MM.1S (cell line): Measurements from ENCODE around the gene DDX24.

Experiments
- DNase-seq: peaks from one replicate; pipeline ENCODE4 v3.0.0-alpha.2; 2015
- H2AFZ ChIP-seq: fragments of 300-600 bp; sonication (generic); 2 replicates; pipeline ENCODE4 v1.6.0; 2016; ENCODE audit warnings: antibody characterized with exemption, low read length
- H3F3A ChIP-seq: fragments of 300-600 bp; sonication (generic); 2 replicates; pipeline ENCODE4 v1.6.1; 2016; ENCODE audit warnings: mild to moderate bottlenecking, antibody characterized with exemption, low read length, moderate library complexity, mixed read lengths; ENCODE audit not compliant: insufficient read depth
- H3K27ac ChIP-seq: fragments of 300-600 bp; sonication (generic); 2 replicates; pipeline ENCODE4 v1.5.1; 2016; ENCODE audit warnings: mild to moderate bottlenecking, low read length
- H3K27me3 ChIP-seq: fragments of 300-600 bp; sonication (generic); replicated peaks from 2 replicates; pipeline ENCODE4 v1.6.0; 2016; ENCODE audit warnings: low read length; ENCODE audit not compliant: insufficient read depth
- H3K36me3 ChIP-seq: fragments of 300-600 bp; sonication (generic); replicated peaks from 2 replicates; pipeline ENCODE4 v1.6.1; 2016; ENCODE audit warnings: mild to moderate bottlenecking, low read length, mixed read lengths; ENCODE audit not compliant: insufficient read depth
- H3K4me1 ChIP-seq: fragments of 300-600 bp; sonication (generic); 2 replicates; pipeline ENCODE4 v1.6.1; 2016; ENCODE audit warnings: low read length, mixed read lengths
- H3K4me2 ChIP-seq: fragments of 300-600 bp; sonication (generic); 2 replicates; pipeline ENCODE4 v1.6.0; 2016; ENCODE audit warnings: low read depth, low read length
- H3K4me3 ChIP-seq: fragments of 300-600 bp; sonication (generic); 2 replicates; pipeline ENCODE4 v1.5.1; 2016; ENCODE audit warnings: low read length, mixed read lengths
- H3K79me2 ChIP-seq: fragments of 300-600 bp; sonication (generic); 2 replicates; pipeline ENCODE4 v1.6.1; 2016; ENCODE audit warnings: mixed run types, low read length, mixed read lengths
- H3K9ac ChIP-seq: fragments of 300-600 bp; sonication (generic); 2 replicates; pipeline ENCODE4 v1.6.1; 2016; ENCODE audit warnings: low read length, mixed read lengths
- H3K9me2 ChIP-seq: fragments of 300-600 bp; sonication (generic); replicated peaks from 2 replicates; pipeline ENCODE4 v1.6.1; 2016; ENCODE audit warnings: mild to moderate bottlenecking, low read length, mixed read lengths; ENCODE audit not compliant: insufficient read depth
- H3K9me3 ChIP-seq: fragments of 300-600 bp; sonication (generic); replicated peaks from 2 replicates; pipeline ENCODE4 v1.6.1; 2016; ENCODE audit warnings: mild to moderate bottlenecking, low read length, mixed read lengths; ENCODE audit not compliant: insufficient read depth
- H4K20me1 ChIP-seq: fragments of 300-600 bp; sonication (generic); 2 replicates; pipeline ENCODE4 v1.6.1; 2016; ENCODE audit warnings: mild to moderate bottlenecking, low read length, moderate library complexity, mixed read lengths; ENCODE audit not compliant: insufficient read depth
- EZH2 ChIP-seq: fragments of 300-600 bp; sonication (generic); optimal IDR thresholded peaks from 2 replicates; pipeline ENCODE3; 2017; ENCODE audit warnings: low read depth, mild to moderate bottlenecking, antibody characterized with exemption, low read length, mixed read lengths
- EZH2phosphoT487 ChIP-seq: fragments of 300-600 bp; sonication (generic); IDR thresholded peaks from 2 replicates; pipeline ENCODE4 v1.6.1; 2018; ENCODE audit warnings: antibody characterized with exemption, low read length
- TF ChIP-seq, protein P1 (sequence below): fragments of 300-600 bp; sonication (generic); IDR thresholded peaks from 2 replicates; pipeline ENCODE4 v1.5.1; 2016; ENCODE audit warnings: antibody characterized with exemption, low read length, mixed read lengths

Gene DDX24

GRCh38 chr14:94111276-94112095 is 30.5 kb upstream of the DDX24 start:
- Histone ChIP-seq H3K27me3 (no peaks in the 10 kb centered on the region), H3K9me3 (no peaks in the 10 kb centered on the region), H3K4me1 (no peaks in the 10 kb centered on the region), H3K79me2 (no peaks in the 10 kb centered on the region), H3K9ac (no peak overlapping the region), H3F3A (no peaks in the 10 kb centered on the region), H3K27ac (no peak overlapping the region), H4K20me1 (no peaks in the 10 kb centered on the region), H2AFZ (no peak overlapping the region), H3K4me3 (no peak overlapping the region), H3K9me2 (no peaks in the 10 kb centered on the region), H3K36me3 (no peaks in the 10 kb centered on the region), H3K4me2 (no peak overlapping the region)
- no peak for DNase-seq
- no peak for TF ChIP-seq EZH2phosphoT487
- TF ChIP-seq, protein P1, sequence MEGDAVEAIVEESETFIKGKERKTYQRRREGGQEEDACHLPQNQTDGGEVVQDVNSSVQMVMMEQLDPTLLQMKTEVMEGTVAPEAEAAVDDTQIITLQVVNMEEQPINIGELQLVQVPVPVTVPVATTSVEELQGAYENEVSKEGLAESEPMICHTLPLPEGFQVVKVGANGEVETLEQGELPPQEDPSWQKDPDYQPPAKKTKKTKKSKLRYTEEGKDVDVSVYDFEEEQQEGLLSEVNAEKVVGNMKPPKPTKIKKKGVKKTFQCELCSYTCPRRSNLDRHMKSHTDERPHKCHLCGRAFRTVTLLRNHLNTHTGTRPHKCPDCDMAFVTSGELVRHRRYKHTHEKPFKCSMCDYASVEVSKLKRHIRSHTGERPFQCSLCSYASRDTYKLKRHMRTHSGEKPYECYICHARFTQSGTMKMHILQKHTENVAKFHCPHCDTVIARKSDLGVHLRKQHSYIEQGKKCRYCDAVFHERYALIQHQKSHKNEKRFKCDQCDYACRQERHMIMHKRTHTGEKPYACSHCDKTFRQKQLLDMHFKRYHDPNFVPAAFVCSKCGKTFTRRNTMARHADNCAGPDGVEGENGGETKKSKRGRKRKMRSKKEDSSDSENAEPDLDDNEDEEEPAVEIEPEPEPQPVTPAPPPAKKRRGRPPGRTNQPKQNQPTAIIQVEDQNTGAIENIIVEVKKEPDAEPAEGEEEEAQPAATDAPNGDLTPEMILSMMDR: no peak
- TF ChIP-seq EZH2: no peak

DNA sequence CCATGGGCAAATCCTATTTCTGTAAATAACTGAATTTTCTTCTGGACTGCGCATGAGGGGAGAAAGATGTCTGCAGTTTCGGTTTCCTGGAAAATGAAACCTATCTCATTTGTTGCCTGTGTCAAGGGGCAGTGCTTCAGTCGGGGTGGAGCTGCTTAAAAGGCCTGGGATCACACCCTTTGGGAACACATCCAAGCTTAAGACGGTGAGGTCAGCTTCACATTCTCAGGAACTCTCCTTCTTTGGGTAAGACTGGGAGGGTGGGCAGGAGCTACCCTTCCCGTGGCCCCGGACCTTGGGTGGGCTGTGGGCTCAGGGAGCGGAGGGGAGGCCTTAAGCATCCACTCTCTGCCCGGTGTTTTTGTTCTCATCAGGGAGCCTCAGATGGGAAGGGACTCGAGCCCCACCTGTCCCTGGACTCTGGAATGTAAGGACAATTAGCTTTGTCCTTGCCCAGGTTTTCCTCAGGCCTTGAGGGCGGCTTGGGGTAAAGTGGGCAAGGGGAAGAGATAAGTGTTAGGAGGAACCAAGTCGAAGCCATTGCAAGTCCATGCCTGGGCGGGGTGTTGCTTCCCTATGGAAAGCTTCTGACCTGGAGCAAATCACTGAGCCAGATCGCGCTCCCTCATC is 29.7 kb upstream of the DDX24 start, which contains the start of gene IFI27:
Gene IFI27 (plus strand): TSS at position 185 of the 630 bp plus-strand sequence.
- Histone ChIP-seq H3K36me3 (no peaks in the 10 kb centered on the region), H3K4me1 (no peaks in the 10 kb centered on the region), H3K9me2 (no peaks in the 10 kb centered on the region), H3K79me2 (no peaks in the 10 kb centered on the region), H3K4me3 (no peak within 1 kb of the TSS), H4K20me1 (no peaks in the 10 kb centered on the region), H3K4me2 (no peak within 1 kb of the TSS), H2AFZ (no peak within 1 kb of the TSS), H3K9me3 (no peaks in the 10 kb centered on the region), H3K9ac (no peak within 1 kb of the TSS), H3F3A (no peaks in the 10 kb centered on the region), H3K27ac (no peak within 1 kb of the TSS), H3K27me3 (no peaks in the 10 kb centered on the region)
- TF ChIP-seq EZH2: no peak
- DNase-seq: no peak

DNA sequence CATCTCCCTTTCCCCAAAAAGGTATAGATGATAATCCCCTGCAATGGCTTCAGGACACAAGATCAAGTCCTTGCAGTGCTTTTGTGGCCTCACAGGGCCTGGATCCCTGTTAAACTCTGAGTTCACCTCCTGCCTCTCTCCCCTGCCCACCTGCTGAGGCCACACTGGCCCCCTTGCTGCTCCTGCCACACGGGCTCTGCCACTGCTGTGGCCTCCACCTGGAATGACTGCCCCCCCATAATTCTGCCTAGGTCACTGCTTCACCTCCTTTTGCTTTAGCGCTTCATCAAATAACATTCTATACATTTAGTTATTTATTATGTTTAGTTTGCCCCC is 28.9 kb upstream of the DDX24 start:
- Histone ChIP-seq H3F3A (no peaks in the 10 kb centered on the region), H3K36me3 (no peaks in the 10 kb centered on the region), H3K9me2 (no peaks in the 10 kb centered on the region), H2AFZ (no peak overlapping the region), H3K9ac (no peak overlapping the region), H3K27me3 (no peaks in the 10 kb centered on the region), H3K4me2 (no peak overlapping the region), H3K79me2 (no peaks in the 10 kb centered on the region), H3K9me3 (no peaks in the 10 kb centered on the region), H3K4me1 (no peaks in the 10 kb centered on the region), H3K27ac (no peak overlapping the region), H4K20me1 (no peaks in the 10 kb centered on the region), H3K4me3 (no peak overlapping the region)
- no peak for DNase-seq
- no peak for TF ChIP-seq EZH2phosphoT487
- TF ChIP-seq, protein P1: no peak

DNA sequence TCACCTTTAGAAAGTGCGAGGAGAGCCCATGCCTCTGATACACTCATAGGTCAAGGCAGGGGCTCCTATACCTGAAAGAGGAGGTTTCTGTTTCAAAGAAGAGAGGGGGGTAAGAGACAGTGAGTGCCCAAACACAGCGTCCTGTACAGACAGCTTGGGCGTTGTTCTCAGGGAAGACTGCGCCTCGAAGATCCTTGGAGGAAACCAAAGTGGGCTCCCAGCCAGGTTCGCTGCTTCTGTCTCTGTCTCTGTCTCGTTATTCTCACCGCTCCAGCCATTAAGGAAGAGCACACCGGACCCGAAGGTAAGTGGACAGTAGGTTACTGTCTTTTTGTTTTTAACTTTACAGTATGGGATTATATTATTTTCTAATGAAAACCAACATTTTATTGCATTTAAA is 23.7 kb upstream of the DDX24 start:
- TF ChIP-seq, protein P1: no peak
- no peak for TF ChIP-seq EZH2
- no peak for TF ChIP-seq EZH2phosphoT487
- no peaks in the 10 kb centered on the region for H3K4me1 ChIP-seq
- H4K20me1 ChIP-seq: no peaks in the 10 kb centered on the region
- no peak overlapping the region for H3K4me3 ChIP-seq
- no peak overlapping the region for H3K4me2 ChIP-seq
- H3K36me3 ChIP-seq: no peaks in the 10 kb centered on the region
- H3K27ac ChIP-seq: no peak overlapping the region
- H3K9ac ChIP-seq: no peak overlapping the region
- H2AFZ ChIP-seq: no peak overlapping the region
- H3K79me2 ChIP-seq: no peaks in the 10 kb centered on the region
- no peaks in the 10 kb centered on the region for H3K9me2 ChIP-seq
- no peak for DNase-seq
- no peaks in the 10 kb centered on the region for H3K9me3 ChIP-seq
- H3F3A ChIP-seq: no peaks in the 10 kb centered on the region
- no peaks in the 10 kb centered on the region for H3K27me3 ChIP-seq
